Left renal pelvis (tissue), 4 donors: ENCODE results near the gene USF3. TPM values are rescaled to one million over a fixed set of nuclear protein-coding genes. Genes with fewer than 3 reads are reported as not detected.

ENCODE experiments used
- DNase-seq, 4 donors: peaks; one replicate each; pipeline ENCODE4 v3.0.0-alpha.2; 2013; ENCODE audit warnings: low read depth in 4 of 4, low spot score in 3 of 4
- polyA plus RNA-seq, 4 donors: library from polyadenylated mRNA; unstranded; fragments of 120-200 nt; gene quantifications; one replicate each; pipeline ENCODE4 v1.2.1, GENCODE V29; 2013; ENCODE audit not compliant: insufficient read length in 4 of 4

USF3 gene
- polyA plus RNA-seq, 4 donors, result 12.1 to 21.2 (median 20.4) TPM

DNA sequence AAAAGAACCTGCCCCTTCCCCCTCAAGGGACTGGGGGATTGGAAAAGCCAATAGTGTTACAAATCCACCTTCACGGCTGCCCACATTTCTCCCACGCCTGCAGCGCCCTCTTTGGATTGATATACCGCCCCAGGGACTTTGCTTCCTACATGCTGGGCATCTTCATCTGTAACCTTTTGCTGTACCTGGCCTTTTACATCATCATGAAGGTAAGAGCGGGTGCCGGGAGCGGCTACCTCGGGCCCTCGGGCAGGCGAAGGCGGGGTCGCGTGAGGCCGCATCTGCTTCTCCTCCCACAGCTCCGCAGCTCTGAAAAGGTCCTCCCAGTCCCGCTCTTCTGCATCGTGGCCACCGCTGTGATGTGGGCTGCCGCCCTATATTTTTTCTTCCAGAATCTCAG lies 73.1 kb downstream of the USF3 start:
- no peak for DNase-seq

DNA sequence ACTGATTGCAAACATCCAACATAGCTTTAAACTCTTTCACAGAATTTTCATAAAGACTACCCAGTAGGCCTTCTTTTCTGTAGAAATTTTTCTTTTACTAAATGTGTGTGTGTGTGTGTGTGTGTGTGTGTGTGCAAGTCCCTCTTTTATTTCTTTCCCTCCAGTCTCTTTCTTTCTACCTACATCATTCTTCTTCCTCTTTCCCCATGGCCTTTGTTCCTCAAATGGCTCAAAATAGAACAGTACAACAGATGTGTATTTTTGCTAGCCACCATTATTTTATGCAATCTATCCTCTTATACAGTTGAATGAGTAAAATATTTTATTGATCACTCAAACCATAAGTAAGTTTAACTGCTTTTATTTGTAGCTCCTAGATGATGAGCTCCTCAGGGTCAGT lies 76.4 kb downstream of the USF3 start:
- no peak for DNase-seq

GRCh38 chr3:113617726-113618125 lies 78.7 kb downstream of the USF3 start:
- no peak for DNase-seq

GRCh38 chr3:113615976-113616375 lies 80.5 kb downstream of the USF3 start:
- no peak for DNase-seq

DNA sequence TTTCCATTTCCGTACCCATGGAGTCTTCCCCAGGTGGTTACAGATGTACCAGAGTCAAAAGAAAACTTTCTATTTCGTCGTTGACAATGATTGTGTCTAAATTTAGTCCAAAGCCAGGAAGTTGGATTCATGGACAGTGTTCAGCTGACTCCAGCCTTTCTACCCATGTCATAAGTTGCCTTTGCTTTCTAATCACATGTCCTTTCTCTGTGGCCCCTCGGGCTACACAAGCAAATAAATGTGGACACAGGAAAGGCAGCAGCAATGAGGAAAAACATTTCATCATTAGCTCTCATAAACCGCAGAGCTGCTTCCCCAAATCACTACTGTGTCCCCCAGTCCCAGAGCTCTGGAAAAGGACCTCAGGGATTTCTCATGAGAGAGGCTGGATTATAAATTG lies 82.0 kb downstream of the USF3 start:
- DNase-seq, result no peak

DNA sequence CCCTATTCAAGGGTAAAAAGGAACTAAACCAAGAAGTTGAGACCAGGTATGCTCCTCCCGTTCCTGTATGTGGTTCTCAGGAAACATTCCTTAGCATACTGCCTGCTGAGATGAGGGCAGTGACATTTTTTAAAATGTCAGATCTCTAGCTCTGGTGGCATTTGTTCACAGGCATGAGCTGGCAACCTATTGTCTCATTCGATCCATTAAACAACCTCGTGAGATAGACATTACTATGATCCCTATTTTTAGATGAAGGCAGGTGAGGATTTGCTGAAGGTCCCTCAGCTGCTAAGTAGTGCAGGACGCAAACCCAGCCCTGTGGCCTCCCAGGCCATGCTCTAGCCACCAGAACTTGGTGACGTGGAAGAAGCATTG lies 89.2 kb downstream of the USF3 start:
- no peak for DNase-seq

DNA sequence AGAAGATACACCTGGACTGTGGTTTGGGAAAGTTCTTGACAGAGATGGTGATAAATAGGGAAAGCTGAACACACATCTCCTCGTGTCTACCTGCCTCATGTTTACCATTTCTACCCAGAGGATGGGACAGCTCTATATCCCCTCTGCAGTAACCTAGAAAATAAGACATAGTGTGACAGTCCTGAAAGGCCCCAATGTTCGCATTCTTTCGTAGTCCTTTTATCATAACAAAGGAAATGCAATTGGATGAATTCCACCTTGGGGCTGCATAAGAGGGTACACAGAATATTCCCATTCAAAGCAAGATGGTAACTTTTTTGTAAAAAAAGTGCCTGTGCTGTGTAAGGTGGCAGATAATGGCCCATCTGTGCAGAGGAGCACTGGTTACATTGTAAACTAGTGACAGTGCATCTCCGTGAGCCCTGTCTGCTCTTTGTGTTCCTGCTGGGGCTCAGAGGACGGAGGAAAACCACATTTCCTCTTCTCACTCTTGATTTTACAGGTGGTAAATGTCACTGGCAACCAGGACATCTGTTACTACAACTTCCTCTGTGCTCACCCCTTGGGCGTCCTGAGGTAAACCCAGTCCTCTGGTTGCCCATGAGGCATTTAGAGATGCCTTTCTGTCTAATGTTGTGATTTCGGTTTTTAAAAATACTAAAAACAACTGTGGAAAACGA lies 89.8 kb downstream of the USF3 start:
- DNase-seq, result no peak

DNA sequence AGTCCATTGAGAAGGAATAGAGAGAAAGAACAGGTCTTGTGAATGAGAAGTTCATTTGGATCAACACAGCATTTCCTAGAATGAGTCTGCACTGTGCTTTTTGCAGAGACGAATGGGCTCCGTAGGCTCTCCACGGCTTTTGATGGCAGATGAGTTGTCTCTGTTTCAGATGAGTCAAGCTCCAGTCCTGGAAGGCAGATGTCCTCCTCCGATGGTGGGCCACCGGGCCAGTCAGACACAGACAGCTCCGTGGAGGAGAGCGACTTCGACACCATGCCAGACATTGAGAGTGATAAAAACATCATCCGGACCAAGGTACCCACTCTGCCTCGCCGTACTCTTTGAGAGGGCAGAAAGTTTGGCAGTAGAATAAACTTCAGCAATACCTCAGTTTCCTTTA lies 93.6 kb downstream of the USF3 start:
- no peak for DNase-seq

GRCh38 chr3:113602256-113602655 lies 94.2 kb downstream of the USF3 start:
- no peak for DNase-seq

DNA sequence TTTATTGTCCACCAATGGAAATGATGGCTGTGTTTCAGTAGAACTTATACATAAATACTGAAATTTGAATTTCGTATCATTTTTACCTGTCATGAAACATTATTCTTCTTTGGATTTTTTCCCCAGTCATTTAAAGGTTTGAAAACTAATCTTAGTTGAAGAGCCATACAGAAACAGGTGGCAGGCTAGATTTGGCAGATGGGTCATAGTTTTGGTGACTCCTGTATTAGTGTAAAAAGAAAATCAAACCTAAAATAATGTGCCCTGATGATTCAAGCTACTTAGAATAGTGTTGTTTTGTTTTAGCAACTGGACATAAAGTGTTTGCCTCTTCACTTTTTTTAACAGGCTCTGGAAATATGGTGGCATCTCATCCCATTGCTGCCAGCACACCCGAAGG lies 95.2 kb downstream of the USF3 start:
- no peak for DNase-seq

DNA sequence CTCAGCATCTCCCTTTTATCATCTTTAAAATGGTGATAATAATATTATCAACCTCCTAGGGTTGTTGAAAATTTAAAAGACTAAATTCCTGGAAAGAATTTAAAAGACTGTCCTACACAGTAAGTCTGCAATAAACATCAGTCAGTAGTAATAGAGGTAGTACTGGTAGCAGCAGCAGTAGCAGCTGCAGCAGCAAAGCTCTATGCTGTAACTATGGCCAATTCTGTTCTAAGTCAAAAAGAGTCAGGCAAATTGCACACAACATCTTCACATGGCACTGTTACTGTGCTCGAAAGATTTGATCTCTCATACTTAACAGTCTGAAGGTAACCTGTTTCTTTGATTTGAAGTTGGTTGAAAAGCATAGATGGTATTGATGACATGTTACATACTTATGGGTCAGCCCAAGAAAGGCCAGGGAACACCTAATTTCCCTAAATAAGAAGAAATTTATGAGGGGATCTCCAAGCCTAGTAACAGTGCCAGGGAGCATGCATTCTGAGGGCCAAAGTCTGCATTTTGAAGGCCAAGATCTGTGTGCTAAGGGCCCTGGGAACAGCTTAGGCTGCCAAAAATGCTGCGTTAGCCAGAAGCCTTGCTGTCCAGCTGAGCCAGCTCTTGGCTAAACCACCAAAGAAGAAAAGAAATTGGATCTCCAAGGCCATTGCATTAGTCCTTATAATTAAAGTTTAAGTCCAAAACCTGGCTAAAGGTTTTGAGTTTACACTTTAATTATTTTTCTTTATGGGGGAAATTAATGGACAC lies 95.8 kb downstream of the USF3 start:
- no peak for DNase-seq

Other genes starting within 250 kb of the USF3 start
- 10 to 100 TPM; 26.1 to 32.1 (median 30.1) TPM for gene SPICE1, start 181.5 kb downstream of the USF3 start, polyA plus RNA-seq
- gene SIDT1, start 164.1 kb downstream of the USF3 start, polyA plus RNA-seq, result 1 to 10 TPM; 2.4 to 3.7 (median 2.8) TPM
- 100 to 1,000 TPM; 124 to 164 (median 143) TPM for gene NAA50, start 49.6 kb upstream of the USF3 start, polyA plus RNA-seq
- gene ATP6V1A, start 50.4 kb upstream of the USF3 start, polyA plus RNA-seq, result 10 to 100 TPM; 36.2 to 99.8 (median 88.0) TPM
- 10 to 100 TPM in 3 of 4 donors, 1 to 10 TPM in 1; 3.6 to 23.3 (median 18.2) TPM for gene GRAMD1C, start 142.1 kb upstream of the USF3 start, polyA plus RNA-seq